H1 (cell line): ENCODE results near the gene CPEB3. TPM values are rescaled to one million over a fixed set of nuclear protein-coding genes. Genes with fewer than 3 reads are reported as not detected.

ENCODE experiments used
- CHD7 ChIP-seq: fragments of 300-600 bp; sonication (generic); IDR thresholded peaks from 2 replicates; pipeline ENCODE4 v1.7.1; 2012; ENCODE audit warnings: low read length, moderate library complexity, mild to moderate bottlenecking, inconsistent platforms; ENCODE audit not compliant: insufficient replicate concordance
- GABPA ChIP-seq: IDR thresholded peaks from 2 replicates; pipeline ENCODE4 v1.6.1; 2011; ENCODE audit warnings: mild to moderate bottlenecking, low read length, moderate library complexity, borderline replicate concordance; ENCODE audit not compliant: insufficient read depth
- JUND ChIP-seq: IDR thresholded peaks from 2 replicates; pipeline ENCODE4 v1.6.1; 2011; ENCODE audit warnings: mild to moderate bottlenecking, improper control_type of control experiment, low read length
- MAX ChIP-seq: IDR thresholded peaks from 2 replicates; pipeline ENCODE4 v1.6.1; 2012; ENCODE audit warnings: inconsistent platforms
- SAP30 ChIP-seq: fragments of 300-600 bp; sonication (generic); IDR thresholded peaks from 2 replicates; pipeline ENCODE4 v1.7.1; 2012; ENCODE audit warnings: low read length, moderate library complexity, mild to moderate bottlenecking, inconsistent platforms; ENCODE audit not compliant: insufficient read depth, insufficient replicate concordance
- SP2 ChIP-seq: IDR thresholded peaks from 2 replicates; pipeline ENCODE4 v1.6.1; 2012; ENCODE audit warnings: mild to moderate bottlenecking, low read length, inconsistent platforms
- TBP ChIP-seq: IDR thresholded peaks from 2 replicates; pipeline ENCODE4 v1.6.1; 2011; ENCODE audit warnings: low read depth, low read length, improper control_type of control experiment
- USF2 ChIP-seq: IDR thresholded peaks from 2 replicates; pipeline ENCODE4 v1.6.1; 2011; ENCODE audit warnings: low read length, improper control_type of control experiment
- ZNF274 ChIP-seq: IDR thresholded peaks from 2 replicates; pipeline ENCODE4 v1.7.0; 2012; ENCODE audit warnings: low read length, borderline replicate concordance; ENCODE audit errors: extremely low read depth
- polyA plus RNA-seq, 7 experiments: library from polyadenylated mRNA; depleted of rRNA in 3 of 7; stranded (reverse) in 5 of 7; unstranded in 2 of 7; fragments of >200 nt in 5 of 7; fragments of 200-250 nt in 2 of 7; gene quantifications; 1 replicate in 5 of 7; 2 replicates in 1 of 7; 4 replicates in 1 of 7; pipeline versions ENCODE4 v1.2.1 to v1.2.3, GENCODE V29; 2011 to 2013; ENCODE audit warnings: missing spikeins in 2 of 7, mixed read lengths in 2 of 7
- total RNA-seq: library from RNA; stranded (reverse); fragmentation: NEBNext Ultra II Directional; extraction: Animal tissue kit (Norgen Biotek cat#: 25700); gene quantifications from 2 replicates; pipeline ENCODE4 v1.2.1, GENCODE V29; 2021

CPEB3 gene
- total and polyA plus RNA-seq, 2 of the 8 experiments (the other 6 are each of a cell fraction or from before 2014, with no cell fraction given): 0.39 to 1.7 TPM

- no peak for TF ChIP-seq CHD7
- no peak for TF ChIP-seq TBP
- TF ChIP-seq SP2: no peak
- TF ChIP-seq GABPA: no peak
- TF ChIP-seq SAP30: no peak
- no peak for TF ChIP-seq MAX
- no peak for TF ChIP-seq JUND
- no peak for TF ChIP-seq ZNF274
- TF ChIP-seq USF2: no peak
Measured at GRCh38 chr10:92242380-92242779, 48.5 kb downstream of the CPEB3 start (continued).
